Activated CD4-positive, alpha-beta T cell treated with anti-CD3 and anti-CD28 coated beads for 1 hour (primary cell): ENCODE data around the gene PGLYRP3.

Experiments used
- DNase-seq: peaks from one replicate; pipeline ENCODE4 v3.0.0-alpha.2; 2020

The PGLYRP3 gene

DNA sequence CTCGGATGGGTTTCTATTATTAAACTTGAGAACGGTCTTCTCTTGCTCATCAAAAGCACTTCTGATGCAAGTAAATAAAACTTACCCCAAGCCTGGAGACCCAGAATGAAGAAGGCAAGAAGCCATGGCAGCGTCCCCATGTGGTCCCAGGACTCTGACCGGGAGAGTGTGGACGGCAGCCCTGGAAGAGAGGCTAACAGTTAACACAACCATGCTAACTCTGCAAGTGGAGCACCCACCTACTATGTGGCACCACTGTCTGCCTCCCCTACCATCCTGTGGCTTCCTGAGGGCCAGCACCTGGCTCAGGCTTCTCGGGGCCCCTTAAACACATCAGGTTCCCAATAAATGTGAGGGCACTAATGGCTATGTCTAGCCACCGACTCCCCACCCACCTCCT is 2.2 kb downstream of the PGLYRP3 start:
- no peak for DNase-seq

DNA sequence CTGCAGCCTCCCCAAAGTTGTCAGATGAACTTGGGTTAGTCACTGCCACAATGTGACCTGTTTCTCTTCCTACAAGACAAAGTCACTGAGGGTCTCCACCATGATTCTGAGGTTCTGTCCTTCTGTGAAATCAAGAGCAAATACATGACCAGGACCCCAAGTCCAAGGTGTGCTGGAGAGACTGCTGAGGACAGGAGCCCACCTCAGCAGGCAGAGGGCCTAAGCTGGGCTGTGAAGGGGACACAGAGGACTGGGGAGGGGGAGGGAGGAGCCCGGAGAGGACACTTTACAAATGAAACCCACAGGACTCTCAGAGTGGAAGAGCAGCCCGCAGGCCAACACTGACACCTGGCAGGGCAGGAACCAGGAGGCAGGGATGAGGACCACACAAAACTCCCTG is 3.3 kb downstream of the PGLYRP3 start:
- DNase-seq = no peak

DNA sequence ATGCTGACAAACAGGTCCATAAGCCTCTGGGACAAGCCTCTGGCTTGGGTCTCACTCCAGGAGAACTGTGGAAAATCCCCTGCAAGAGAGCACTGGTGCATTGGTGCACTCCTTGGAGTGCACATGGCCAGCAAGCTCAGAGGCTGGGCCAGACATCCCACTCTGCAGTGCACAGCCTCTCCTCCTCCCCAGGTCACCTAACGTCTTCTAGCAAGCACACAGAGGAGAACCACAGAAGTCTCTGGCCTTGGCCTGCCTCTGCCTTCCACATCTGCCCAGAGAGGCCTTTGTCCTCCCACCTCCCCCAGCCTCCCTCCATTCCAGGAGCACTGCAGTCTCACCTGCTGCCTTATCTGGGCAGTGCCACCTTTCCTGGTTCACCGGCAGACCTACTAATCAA is 4.2 kb downstream of the PGLYRP3 start:
- DNase-seq = no peak

DNA sequence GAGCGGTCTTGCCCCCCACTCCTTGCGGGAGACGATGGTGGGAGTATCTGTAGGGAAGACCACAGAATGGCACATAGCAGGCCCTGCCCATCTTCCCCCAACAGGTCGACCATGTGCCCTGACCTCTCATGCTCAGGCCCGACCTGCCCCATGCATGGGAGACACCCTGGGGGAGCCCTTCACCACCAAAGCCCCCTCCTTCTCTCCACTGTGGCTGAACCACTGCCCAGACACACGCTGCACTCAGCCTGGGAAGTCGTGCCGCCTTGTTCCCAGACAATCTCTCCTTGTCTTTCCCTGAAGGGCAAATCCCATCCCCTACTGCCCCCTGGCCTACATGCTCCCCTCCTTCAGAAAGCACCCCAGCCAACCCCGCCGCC is 5.5 kb downstream of the PGLYRP3 start:
- no peak for DNase-seq

DNA sequence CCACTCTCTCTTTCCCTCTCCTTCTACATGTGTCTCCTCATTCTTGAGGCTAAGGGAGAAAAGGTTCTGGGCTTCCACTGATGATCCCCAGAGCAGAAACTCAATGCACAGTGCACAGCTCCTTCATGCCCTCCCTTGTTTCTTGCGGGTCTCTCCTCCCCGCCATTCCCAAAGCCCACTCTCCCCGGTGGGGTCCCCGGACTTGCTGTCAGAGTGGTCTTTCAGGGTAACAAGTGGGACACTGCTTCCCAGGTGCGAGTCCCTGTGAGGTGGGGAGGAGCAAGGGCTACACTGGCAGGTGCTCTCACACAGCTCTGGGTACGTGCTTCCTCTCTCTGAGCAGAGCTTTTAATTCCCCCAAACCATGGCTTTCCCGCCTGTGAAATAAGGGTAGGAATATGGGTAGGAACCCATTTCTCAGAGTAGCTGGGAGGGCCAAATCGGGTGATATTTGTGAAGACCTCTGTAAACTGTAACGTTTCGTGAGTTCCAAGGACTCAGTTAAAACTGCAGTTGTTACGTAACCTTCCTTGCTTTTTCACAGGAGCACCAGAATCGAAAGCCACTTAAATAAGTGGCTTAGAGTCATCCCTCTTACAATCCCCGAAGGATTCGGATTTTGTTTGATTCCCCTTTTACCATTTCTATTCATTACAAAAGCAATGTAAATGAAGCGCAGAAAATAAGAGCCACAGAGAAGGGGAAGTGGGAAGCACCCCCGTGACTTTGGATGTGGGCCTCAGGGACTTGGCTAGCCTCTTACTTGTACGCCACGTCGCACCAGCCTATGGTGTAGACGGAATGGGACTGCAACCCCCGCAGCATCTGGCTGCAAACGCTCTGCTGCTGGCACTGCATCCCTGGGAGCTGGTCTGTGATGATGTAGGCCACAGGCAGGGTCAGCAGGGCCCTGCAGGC is 6.2 kb downstream of the PGLYRP3 start:
- no peak for DNase-seq

DNA sequence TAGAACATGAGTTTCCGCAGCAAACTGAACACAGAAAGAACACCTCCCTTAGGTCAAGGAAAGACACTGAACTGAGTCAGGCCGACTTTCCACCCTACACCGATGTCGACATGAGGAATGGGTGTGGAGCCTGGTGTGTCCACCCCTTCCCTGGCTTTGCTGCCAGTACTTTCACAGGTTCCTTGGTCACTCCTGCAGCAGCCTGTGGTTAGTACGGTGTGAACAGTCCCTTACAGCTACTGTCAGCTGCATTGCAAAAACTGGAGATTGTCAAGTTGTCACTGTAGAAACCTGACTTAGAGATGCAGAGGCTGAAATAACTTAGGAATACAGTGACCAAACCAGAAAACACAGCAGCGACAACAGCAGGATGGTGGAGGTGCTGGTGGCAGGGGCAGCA is 7.1 kb downstream of the PGLYRP3 start:
- no peak for DNase-seq

DNA sequence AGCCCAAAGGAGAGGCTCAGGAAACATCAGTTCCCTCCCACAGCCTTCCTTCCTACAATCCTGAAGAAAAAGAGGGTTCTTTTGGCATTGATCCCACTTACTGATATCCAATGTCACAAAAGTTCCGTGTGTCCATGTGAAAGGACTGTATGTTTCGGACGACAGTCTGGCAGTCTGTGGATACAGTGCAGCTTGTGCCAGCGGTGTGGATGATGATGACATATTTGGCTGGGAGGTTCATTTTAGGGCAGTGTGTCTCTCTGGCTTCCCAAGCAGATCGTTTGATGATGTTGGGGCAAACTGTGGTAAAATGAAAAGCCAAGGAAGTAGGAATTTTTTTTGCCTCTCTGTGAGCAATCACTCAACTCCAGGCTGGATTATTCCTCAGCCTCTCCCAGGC is 10.4 kb downstream of the PGLYRP3 start:
- DNase-seq = no peak

DNA sequence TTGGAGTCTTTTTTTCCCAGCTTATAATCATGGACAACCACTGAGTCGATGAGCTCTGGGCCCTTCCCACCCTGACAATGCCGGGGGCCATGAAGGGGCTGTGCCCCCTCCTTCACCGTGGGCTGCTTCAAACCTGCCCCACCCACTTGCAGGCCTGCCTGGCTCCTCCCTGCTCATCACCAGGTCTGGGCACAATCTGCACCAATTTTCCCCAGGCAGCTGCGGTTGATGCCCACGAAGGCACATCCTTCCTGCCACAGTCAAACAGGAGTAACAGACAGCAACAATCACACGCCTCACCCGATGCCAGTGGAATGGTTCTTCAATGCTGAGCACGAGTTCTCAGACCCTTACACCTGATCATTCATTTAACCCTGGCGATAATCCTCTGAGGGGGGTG is 18.9 kb downstream of the PGLYRP3 start:
- no peak for DNase-seq

DNA sequence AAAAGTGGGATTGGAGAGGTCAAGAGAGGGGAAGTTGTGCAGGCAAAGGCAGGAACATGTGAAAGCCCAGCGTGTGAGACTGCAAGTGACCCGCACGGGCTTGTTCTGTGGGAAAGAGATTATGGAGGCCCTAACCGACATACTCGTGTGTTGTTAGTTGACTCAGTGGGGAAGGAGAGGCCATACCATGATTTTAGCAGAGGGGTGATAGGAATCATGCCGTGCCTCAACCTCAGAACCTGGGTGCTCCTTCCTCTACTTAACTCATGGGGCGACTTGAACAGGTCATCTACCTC is 19.3 kb downstream of the PGLYRP3 start:
- no peak for DNase-seq

DNA sequence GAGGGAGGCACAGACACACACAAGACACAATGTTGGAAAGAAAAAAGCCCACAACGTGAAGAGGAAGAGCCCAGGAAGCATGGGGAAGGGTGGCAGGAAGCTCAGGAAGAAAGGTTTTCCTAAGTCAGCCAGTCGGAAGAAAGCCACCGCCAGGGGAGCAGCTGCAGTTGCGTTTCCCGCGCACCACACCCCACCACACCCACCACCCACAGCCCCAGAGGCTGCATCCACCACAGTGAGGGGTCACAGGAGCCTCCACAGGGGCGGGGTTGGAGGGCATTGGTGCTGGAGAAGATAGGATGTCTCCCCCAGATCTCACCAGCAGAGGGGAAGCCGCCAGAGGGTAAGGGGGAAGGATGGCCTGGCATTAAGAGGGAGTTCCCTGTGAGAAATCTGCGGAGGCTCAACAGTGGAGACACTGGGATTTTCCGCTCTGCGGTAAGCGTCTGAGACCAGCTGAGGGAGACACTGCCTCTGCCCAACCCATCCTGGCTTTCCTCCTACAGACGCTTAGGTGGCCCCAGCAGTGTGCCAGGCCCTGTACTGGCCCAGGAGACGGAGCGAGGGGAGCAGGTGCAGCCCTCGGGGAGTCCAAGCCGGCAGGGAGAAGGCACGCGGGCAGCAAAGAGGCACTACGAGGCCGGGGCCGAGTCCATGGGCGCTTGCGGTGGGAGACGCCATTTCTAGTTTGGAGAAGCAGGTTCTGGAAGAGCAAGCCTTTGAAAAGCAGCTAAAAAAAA is 19.8 kb downstream of the PGLYRP3 start:
- DNase-seq = no peak

DNA sequence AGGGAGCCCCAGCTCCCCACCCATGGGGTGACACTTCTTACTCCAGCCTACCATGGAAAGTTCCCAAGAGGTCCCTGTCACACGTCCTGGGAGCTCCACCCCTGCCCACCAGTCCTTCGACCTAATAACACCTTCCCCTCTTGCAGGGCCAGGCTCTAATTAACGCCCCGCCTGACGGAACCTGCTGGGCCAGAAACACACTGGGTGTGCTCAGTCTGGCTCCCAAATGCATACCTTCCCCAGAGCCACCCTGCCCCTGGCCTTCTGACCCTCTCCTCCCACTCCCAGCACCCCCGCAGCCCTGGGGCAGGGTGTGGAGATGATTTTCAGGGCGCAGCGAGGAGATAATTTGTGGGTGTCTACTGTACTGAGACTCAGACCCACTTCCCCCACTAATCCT is 20.6 kb downstream of the PGLYRP3 start:
- DNase-seq = no peak

DNA sequence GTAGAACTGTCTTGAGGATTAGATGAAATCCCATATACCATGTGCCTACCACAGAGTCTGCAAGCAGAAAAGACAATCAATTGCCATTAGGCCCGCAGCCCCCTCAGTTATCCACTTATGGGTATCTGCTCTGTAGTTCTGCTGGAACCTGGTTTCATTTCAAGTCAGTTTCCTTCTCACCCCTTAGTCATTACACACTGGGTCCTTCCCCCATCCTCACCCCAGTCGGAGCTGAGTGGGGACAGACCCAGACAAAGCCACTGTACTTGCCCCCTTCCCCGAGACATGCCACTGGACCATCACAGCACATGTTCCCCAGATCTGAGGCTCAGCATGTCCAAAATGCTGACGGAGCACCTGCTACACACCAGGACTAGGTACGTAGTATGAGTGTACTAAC is 21.2 kb downstream of the PGLYRP3 start:
- DNase-seq = no peak

DNA sequence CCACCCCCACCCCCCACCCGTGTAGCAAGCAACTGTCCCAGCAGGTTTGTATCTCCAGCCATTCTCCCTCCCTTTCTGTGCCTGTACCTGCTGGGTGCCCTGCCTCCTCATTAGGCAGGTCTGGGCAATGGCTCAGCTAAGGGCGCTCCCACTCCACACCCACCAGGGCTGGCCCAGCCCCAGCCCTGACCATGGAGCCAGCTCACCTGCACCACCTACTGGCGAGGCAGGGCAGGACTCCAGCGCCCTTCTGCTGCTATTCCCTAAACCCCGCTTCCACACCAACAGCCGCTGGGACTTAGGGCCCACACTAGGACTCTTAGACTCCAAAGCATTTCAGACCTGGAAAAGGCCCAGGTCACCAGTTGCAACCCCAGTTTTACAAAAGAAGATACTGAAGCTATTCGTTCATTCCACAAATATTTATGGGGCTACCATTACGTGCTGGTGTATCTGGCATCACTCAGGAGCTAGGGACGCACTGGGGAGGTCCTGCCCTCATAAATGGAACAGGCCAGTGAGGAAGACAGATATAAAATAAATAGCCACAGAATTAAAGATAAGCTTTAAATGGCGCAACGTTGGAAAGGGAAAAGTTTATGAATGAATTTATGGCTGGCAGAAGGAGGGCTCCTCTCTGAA is 24.0 kb downstream of the PGLYRP3 start:
- DNase-seq = no peak

DNA sequence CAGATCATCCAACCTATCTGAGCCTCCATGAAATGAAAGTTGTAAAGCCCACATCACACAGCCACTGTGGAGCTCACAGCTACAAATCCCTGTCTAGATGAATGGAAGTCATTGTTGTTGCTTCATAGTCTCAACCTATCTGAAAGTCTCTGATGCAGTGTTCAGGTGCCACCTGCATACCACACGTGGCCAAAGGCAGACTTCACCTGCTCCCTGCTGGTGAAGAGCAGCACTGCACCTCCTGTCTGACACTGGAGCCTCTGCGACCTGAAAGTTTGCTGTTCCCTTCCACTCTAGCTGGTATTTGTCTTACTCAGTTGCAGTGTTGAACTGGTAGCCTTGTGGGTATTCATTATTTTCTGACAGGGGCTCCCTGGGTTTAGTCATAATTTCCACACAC is 34.9 kb downstream of the PGLYRP3 start:
- DNase-seq = no peak

DNA sequence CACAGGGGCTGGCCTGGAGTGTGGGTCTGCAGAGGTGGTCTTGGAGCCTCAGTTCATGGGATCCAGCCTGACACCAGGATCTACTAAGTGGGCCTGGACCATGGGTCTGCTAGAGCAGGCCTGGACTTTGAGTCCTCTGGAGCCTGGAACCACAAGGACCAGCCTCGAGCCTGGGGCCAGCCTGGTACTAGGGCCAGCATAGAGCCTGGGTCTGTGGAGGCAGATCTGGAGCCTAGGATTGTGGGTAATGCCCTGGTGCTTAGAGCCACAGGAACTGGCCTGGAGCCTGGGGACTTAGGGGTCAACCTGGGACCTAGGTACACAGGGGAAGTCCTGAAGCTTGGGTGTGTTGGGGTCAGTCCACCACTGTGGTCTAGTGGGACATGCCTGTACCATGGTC is 40.6 kb downstream of the PGLYRP3 start:
- no peak for DNase-seq

DNA sequence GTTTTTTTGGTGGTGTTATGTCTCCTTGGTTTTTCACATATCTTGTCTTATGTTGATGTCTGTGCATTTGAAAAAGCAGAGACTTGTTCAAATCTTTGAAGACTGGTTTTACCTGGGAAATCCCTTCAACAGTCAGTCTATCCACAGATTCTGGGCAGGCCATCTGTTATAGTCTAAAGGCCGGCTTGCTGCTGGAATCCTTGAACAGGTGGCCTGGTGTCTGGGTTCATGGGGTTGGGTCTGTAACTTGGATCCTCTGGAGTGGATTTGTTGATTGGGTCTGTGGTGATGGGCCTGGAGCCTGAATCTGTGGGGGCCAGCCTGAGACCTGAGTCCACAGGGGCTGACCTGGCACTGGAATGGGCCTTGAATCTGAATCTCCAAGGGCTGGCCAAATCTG is 41.0 kb downstream of the PGLYRP3 start:
- DNase-seq = no peak

DNA sequence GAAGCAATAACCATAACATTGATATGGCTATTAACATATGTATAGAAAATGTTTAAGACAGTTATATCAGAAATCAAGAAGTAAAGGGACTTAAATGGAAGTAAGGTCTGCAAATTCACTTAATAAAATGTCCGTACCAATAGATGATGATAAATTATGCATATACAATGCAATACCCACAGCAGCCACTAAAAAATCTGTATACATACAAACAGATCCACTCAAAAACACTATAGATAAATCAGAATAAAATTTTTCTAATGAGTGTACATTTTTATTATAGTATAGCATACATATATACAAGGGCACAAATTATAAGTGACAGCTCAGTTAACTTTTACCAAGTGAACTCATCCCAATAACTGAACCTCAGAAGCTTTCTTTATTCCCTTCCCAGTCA is 47.3 kb downstream of the PGLYRP3 start:
- no peak for DNase-seq

DNA sequence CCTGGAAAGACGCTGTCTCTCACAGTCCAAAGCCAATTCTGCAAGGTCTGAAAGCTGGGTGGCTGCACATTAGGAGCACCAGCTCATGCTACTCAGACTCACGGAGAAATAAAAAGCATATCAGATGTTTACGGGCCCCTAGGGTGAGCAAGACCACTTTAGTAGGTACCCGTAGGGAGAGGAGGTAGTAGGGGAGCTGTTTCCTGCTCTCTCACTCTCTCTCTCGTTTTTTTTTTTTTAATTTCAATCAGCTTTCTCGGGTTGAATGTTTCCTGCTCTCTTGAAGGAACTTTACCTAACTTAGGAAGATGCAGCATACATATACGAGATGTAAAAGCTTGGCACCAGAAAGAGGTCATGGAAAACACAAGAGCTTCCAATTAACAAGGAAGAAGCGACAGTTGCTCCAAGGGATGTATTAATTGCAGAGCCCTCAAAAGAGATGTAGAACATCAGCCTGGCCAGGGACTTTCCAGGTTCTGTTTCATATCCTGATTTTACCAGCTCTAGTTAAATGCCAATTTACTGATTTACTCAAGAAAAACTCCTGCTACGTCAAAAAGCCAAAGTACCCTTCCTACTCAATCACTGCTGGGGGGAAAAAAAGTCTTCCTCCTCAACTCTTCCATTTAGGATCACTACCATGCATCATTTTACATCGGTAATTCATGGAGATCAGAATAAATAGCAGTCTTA is 50.1 kb downstream of the PGLYRP3 start:
- DNase-seq = no peak

DNA sequence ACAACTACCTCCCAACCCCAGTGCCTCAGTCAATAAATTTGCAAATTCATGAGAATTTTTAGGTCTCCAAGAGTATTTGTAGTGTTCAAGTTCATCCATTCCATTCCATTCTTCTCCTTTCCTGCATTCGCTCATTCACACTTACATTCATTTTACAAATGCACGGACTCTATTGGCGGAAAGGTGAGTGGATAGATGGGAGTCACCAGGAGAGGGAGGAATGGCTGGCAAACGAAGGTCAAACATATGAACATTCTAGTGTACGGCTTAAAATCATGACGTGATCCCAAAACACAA is 50.7 kb downstream of the PGLYRP3 start:
- no peak for DNase-seq

DNA sequence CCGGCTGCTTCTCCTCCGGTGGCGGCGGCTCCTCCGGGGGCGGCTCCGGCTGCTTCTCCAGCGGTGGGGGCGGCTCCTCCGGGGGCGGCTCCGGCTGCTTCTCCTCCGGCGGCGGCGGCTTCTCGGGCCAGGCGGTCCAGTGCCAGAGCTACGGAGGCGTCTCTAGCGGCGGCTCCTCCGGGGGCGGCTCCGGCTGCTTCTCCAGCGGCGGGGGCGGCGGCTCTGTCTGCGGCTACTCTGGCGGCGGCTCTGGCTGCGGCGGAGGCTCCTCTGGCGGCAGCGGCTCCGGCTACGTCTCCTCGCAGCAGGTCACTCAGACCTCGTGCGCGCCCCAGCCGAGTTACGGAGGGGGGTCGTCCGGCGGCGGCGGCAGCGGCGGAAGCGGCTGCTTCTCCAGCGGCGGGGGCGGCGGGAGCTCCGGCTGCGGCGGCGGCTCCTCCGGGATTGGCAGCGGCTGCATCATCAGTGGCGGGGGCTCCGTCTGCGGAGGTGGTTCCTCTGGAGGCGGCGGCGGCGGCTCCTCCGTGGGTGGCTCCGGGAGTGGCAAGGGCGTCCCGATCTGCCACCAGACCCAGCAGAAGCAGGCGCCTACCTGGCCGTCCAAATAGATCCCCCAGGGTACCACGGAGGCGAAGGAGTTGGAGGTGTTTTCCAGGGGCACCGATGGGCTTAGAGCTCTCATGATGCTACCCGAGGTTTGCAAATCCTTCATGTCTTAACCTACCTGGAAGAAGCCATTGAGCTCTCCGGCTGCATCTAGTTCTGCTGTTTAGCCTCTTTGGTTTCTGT is 51.3 kb downstream of the PGLYRP3 start:
- peak; percentile 24 for DNase-seq

DNA sequence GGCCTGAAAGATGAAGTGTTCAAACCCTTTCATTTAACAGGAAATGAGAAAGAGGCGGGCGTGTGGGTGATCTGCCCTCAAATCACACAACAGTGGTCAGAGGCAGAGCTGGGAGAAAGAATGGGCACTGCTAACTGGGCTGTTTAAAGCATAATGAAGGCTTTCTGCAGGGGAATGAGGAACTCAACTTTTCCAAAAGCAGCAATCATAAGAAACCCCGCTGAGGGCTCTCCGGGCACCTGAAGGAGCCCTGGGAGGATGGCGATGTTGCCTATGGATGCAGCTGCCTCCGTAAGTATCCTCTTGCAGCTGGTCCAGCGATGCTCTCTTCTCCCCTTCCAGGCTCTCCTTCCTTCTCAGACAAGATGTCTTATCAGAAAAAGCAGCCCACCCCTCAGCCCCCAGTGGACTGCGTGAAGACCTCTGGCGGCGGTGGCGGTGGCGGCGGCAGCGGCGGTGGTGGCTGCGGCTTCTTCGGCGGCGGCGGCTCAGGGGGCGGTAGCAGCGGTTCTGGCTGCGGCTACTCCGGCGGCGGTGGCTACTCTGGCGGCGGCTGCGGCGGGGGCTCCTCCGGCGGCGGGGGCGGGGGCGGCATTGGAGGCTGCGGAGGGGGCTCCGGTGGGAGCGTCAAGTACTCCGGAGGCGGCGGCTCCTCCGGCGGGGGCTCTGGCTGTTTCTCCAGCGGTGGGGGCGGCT is 52.0 kb downstream of the PGLYRP3 start:
- no peak for DNase-seq

DNA sequence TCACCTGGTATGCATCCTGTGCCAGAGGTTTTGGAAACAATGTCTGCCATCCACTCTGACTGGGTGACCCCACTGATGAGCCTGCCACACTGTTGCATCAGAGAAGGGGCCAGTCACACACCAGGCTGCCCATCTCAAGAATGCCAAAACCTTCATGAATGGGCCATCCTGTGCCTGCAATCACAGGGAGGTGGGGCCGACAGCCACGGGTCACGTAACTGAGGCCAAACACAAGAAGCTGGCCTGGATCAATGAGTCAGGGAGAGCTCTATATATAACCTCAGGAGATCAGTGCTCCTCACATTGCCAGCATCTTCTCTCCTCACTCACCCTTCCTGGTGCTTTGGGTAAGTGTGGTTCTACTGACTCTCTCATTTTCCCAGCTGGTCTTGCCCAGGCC is 53.4 kb downstream of the PGLYRP3 start, which contains the start of gene LORICRIN:
Gene LORICRIN, plus strand, starts transcription at position 301 of the 400 bp plus-strand sequence. CDS start 1,263 bp downstream, outside the sequence.
- DNase-seq = no peak
